Thyroid gland (tissue), 4 donors: ENCODE data around the gene ANAPC16. TPM values are rescaled to one million over a fixed set of nuclear protein-coding genes. Genes with fewer than 3 reads are reported as not detected.
"Not testable (repeated sequence)": the region's sequence is repeated elsewhere in the genome, so short reads cannot be mapped to it uniquely, and the experiment has no call there.

Experiments used
- DNase-seq, 2 donors: peaks; one replicate each; pipeline ENCODE4 v3.0.0-alpha.2; 2019
- H3K27ac ChIP-seq, 3 donors: fragments of 200-600 bp; sonication (generic); 1 replicate in 2 of 3; 2 replicates in 1 of 3; pipeline ENCODE4 v1.5.1; 2016 to 2019; ENCODE audit warnings: mild to moderate bottlenecking in 1 of 3, moderate library complexity in 1 of 3
- H3K27me3 ChIP-seq: fragments of 200-600 bp; sonication (generic); one replicate; pipeline ENCODE4 v1.5.1; 2019
- H3K36me3 ChIP-seq, 2 donors: fragments of 200-600 bp; sonication (generic); one replicate each; pipeline ENCODE4 v1.5.1; 2016 to 2019
- H3K4me1 ChIP-seq, 2 donors: fragments of 200-600 bp; sonication (generic); one replicate each; pipeline ENCODE4 v1.5.1; 2017 to 2019
- H3K4me3 ChIP-seq, 3 donors: fragments of 200-600 bp; sonication (generic); replicated peaks in 1 of 3; 1 replicate in 2 of 3; 2 replicates in 1 of 3; pipeline ENCODE4 v1.5.1; 2016; ENCODE audit warnings: mild to moderate bottlenecking in 1 of 3
- H3K9me3 ChIP-seq: fragments of 200-600 bp; sonication (generic); one replicate; pipeline ENCODE4 v1.5.1; 2017
- CTCF ChIP-seq, 6 experiments: fragments of 200-600 bp in 3 of 6; fragments of 450-650 bp in 3 of 6; sonication (generic) in 3 of 6; IDR thresholded peaks; one replicate each; pipeline ENCODE4 v1.5.1; 2016 to 2019; ENCODE audit warnings: antibody characterized with exemption in 6 of 6, mild to moderate bottlenecking in 2 of 6, inconsistent platforms in 1 of 6, moderate library complexity in 1 of 6
- POLR2A ChIP-seq, 2 donors: fragments of 450-650 bp; IDR thresholded peaks; one replicate each; pipeline ENCODE4 v1.6.1; 2017; ENCODE audit warnings: antibody characterized with exemption in 2 of 2, mild to moderate bottlenecking in 2 of 2, moderate library complexity in 1 of 2
- WGBS, 2 donors: methylation state at CpG; one replicate each; pipeline ENCODE4 v1.1.5; 2017; 5-methylcytosine and 5-hydroxymethylcytosine counted together
- intact Hi-C: fragments of 100-400 bp; cut with DNase I; formaldehyde crosslinking; loops from one replicate; pipeline ENCODE4 v1.15.1; 2023
- total RNA-seq, 4 donors: library from RNA; depleted of rRNA; stranded (reverse); fragments of >200 nt; gene quantifications; one replicate each; pipeline ENCODE4 v1.2.3, GENCODE V29; 2016

Gene ANAPC16
- total RNA-seq, 4 donors from 2014 or later = 100 to 214 (median 129) TPM

- DNase-seq = no peak
- 46 to 50% methylated on average over 1 of the region's 1 CpG for WGBS, 2 donors
- Histone ChIP-seq H3K27ac (peak overlapping the region; percentile 57 to 83 (median 72)), H3K27me3 (no peaks in the 10 kb centered on the region), H3K9me3 (no peaks in the 10 kb centered on the region), H3K4me1 (peaks cover 8 to 21% of the 10 kb centered on the region in 2 donors), H3K36me3 (peaks cover 5 to 17% of the 10 kb centered on the region in 2 donors), H3K4me3 (no peak overlapping the region)
- TF ChIP-seq CTCF (IDR thresholded peaks at IDR 0.05) (no peak), POLR2A (IDR thresholded peaks at IDR 0.05) (no peak)
- intact Hi-C loops = loop anchor here (10.0 kb wide), 1 partner anchor 269 kb away; no protein-coding TSS in a partner anchor
Observed at GRCh38 chr10:72223743-72224101, 7.9 kb downstream of the ANAPC16 start.

- intact Hi-C loops = loop anchor here (10.0 kb wide), 1 partner anchor 269 kb away; no protein-coding TSS in a partner anchor
- 89 to 93% methylated on average over 6 of the region's 6 CpGs for whole genome bisulfite sequencing, 2 donors
- not testable (repeated sequence) for DNase-seq
Observed at GRCh38 chr10:72224191-72224590, 8.4 kb downstream of the ANAPC16 start.

GRCh38 chr10:72226418-72227027 is 10.7 kb downstream of the ANAPC16 start:
- Histone ChIP-seq H3K9me3 (no peaks in the 10 kb centered on the region), H3K4me3 (no peak overlapping the region), H3K27me3 (no peaks in the 10 kb centered on the region), H3K27ac (peak overlapping the region in 1 of 3 donors; percentile 12), H3K4me1 (peaks cover 12 to 29% of the 10 kb centered on the region in 2 donors), H3K36me3 (peaks cover 11 to 14% of the 10 kb centered on the region in 2 donors)
- 82% methylated on average over 6 of the region's 6 CpGs for WGBS, 2 donors
- no peak for TF ChIP-seq CTCF (IDR thresholded peaks at IDR 0.05)
- no peak for TF ChIP-seq POLR2A (IDR thresholded peaks at IDR 0.05)
- no peak for DNase-seq
- intact Hi-C loops = loop anchor here (10.0 kb wide), 1 partner anchor 272 kb away; no protein-coding TSS in a partner anchor

More at GRCh38 chr10:72224191-72224590, 8.4 kb downstream of the ANAPC16 start:
- H3K4me1 ChIP-seq = peaks cover 8 to 18% of the 10 kb centered on the region in 2 donors
- not testable (repeated sequence) for H3K4me3 ChIP-seq, H3K27me3 ChIP-seq, H3K9me3 ChIP-seq
- peaks cover 5 to 17% of the 10 kb centered on the region in 2 donors for H3K36me3 ChIP-seq
- H3K27ac ChIP-seq = peak overlapping the region; percentile 57 to 83 (median 72)

- H3K36me3 ChIP-seq = peaks cover 12 to 21% of the 10 kb centered on the region in 2 donors
- no peak overlapping the region for H3K4me3 ChIP-seq
- DNase-seq = no peak
- intact Hi-C loops = loop anchor here (10.0 kb wide), 1 partner anchor 273 kb away; no protein-coding TSS in a partner anchor
- H3K4me1 ChIP-seq = peaks cover 12 to 25% of the 10 kb centered on the region in 2 donors
- 83 to 87% methylated on average over 6 of the region's 6 CpGs for WGBS, 2 donors
- H3K9me3 ChIP-seq = no peaks in the 10 kb centered on the region
- TF ChIP-seq CTCF (IDR thresholded peaks at IDR 0.05) (no peak), POLR2A (IDR thresholded peaks at IDR 0.05) (no peak)
- no peaks in the 10 kb centered on the region for H3K27me3 ChIP-seq
- H3K27ac ChIP-seq = peak overlapping the region in 1 of 3 donors; percentile 29
Observed at GRCh38 chr10:72227826-72228225, 12.0 kb downstream of the ANAPC16 start.

GRCh38 chr10:72228318-72228751 is 12.5 kb downstream of the ANAPC16 start:
- intact Hi-C loops = loop anchor here (10.0 kb wide), 1 partner anchor 274 kb away; no protein-coding TSS in a partner anchor
- H3K36me3 ChIP-seq = peaks cover 17 to 26% of the 10 kb centered on the region in 2 donors

More at GRCh38 chr10:72228318-72228751, 12.5 kb downstream of the ANAPC16 start:
- H3K9me3 ChIP-seq = no peaks in the 10 kb centered on the region
- no peaks in the 10 kb centered on the region for H3K27me3 ChIP-seq
- DNase-seq = no peak
- H3K4me1 ChIP-seq = peaks cover 12 to 21% of the 10 kb centered on the region in 2 donors
- no peak for TF ChIP-seq CTCF (IDR thresholded peaks at IDR 0.05)
- peak overlapping the region in 1 of 3 donors; percentile 54 for H3K27ac ChIP-seq
- H3K4me3 ChIP-seq = no peak overlapping the region
- WGBS, 2 donors = 81 to 88% methylated on average over 2 of the region's 2 CpGs
